HG03159 (cell line): ENCODE data around the gene MIA2.
"Not testable (repeated sequence)": the region's sequence is repeated elsewhere in the genome, so short reads cannot be mapped to it uniquely, and the experiment has no call there.

Source experiments
- ATAC-seq: cut with Tn5 transposase; IDR thresholded peaks from one replicate; pipeline ENCODE4 v1.9.1; 2021; ENCODE audit warnings: mild to moderate bottlenecking, moderate library complexity; ENCODE audit not compliant: unreplicated experiment

The MIA2 gene

GRCh38 chr14:39319381-39319780, 85.7 kb downstream of the MIA2 start:
- ATAC-seq = no peak

- no peak for ATAC-seq
These were observed 86.6 kb downstream of the MIA2 start for GRCh38 chr14:39320318-39320717.

DNA sequence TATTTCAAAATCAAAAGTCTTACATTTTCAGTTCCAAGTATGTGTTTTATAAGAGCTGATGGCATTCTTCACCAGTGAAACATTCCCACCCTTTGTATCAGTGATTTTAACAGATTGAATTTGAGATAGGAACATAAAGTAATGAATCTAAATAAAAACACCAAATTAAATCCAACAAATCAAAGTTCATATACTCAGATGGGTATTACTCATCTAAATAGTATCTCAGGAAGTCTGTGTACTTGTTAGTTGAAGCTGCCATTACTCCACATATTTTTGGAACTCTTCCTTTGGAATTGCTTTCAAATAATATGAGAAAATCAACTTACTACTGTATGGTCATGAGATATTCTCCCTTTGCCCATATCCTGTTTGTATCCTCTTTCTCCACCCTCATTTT, 89.1 kb downstream of the MIA2 start:
- no peak for ATAC-seq

DNA sequence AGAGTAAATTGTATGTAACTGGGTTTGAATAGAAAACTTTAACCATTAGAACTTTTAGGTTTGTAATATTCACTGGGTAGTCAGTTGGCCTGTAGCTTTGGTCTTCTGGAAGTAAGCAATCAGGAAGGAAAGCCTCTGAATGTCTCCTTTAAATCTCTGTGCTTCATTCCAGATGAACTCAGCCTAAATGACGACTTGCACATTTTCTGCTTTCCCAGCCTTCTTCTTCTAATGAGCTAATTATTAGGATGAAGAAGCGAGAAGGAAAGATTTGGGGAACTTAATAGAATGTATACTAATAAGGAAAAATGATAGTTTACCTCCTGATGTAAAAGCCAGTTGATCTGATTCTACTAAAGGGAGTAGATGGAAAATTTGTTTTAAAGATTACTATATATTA, 90.4 kb downstream of the MIA2 start:
- no peak for ATAC-seq

- ATAC-seq = no peak
These were observed 105.3 kb downstream of the MIA2 start for GRCh38 chr14:39339003-39339402.

DNA sequence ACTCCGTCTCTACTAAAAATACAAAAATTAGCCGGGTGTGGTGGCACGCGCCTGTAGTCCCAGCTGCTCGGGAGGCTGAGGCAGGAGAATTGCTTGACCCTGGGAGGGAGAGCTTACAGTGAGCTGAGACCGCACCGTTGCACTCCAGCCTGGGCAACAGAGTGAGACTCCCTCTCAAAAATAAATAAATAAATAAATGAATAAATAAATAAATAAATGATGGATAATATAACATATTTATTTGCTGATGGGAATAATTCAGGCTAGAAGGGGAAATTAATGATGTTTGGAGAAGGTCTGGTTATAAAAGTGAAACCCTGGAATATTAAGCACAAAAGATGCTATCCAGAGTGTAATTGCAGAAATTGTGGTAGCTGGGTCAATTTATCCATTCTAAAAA, 107.4 kb downstream of the MIA2 start:
- not testable (repeated sequence) for ATAC-seq

GRCh38 chr14:39342768-39343167, 109.1 kb downstream of the MIA2 start:
- ATAC-seq = no peak

DNA sequence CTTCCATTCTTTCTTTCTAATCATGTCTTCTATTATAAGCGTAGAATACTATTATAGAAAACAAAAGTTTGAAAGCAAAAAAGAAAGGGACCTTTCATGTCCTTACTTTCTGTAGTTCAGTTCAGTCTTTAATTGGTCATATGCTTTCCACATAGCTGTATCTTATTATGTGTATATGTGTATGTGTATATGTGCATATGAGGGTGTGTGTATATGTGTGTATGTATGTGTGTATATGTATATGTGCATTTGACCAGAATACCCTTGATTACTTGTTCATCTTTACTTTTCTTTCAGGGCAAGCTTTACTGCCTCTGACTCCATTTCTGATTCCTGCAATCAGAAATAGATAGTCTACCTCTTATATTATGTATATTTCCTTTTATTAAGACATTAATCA, 109.9 kb downstream of the MIA2 start:
- no peak for ATAC-seq

GRCh38 chr14:39350866-39351265, 117.2 kb downstream of the MIA2 start:
- ATAC-seq = no peak

- ATAC-seq = no peak
These were observed 118.0 kb downstream of the MIA2 start for GRCh38 chr14:39351708-39352107.

DNA sequence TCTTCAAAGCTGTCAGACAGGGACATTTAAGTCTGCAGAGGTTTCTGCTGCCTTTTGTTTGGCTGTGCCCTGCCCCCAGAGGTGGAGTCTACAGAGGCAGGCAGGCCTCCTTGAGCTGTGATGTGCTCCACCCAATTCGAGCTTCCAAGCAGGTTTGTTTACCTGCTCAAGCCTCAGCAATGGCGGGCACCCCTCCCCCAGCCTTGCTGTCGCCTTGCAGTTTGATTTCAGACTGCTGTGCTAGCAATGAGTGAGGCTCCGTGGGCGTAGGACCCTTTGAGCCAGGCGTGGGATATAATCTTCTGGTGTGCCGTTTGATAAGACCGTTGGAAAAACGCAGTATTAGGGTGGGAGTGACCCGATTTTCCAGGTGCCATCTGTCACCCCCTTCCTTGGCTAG, 125.4 kb downstream of the MIA2 start:
- not testable (repeated sequence) for ATAC-seq

DNA sequence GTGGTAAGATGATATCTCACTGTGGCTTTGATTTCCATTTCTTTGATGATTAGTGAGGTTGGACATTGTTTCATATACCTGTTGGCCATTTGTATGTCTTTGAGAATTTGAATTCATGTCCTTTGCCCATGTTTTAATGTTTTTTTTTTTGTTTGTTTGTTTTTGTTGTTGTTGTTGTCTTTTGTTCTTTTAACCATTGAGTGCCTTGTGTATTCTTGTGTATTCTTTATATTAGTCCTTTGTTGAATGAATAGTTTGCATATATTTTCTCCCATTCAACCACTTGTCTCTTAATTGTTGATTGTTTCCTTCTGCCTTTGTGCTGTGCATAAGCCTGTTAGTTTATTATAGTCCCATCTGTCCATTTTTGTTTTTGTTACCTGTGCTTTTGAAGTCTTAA, 126.6 kb downstream of the MIA2 start:
- no peak for ATAC-seq

GRCh38 chr14:39361556-39361955, 127.8 kb downstream of the MIA2 start:
- ATAC-seq = not testable (repeated sequence)

DNA sequence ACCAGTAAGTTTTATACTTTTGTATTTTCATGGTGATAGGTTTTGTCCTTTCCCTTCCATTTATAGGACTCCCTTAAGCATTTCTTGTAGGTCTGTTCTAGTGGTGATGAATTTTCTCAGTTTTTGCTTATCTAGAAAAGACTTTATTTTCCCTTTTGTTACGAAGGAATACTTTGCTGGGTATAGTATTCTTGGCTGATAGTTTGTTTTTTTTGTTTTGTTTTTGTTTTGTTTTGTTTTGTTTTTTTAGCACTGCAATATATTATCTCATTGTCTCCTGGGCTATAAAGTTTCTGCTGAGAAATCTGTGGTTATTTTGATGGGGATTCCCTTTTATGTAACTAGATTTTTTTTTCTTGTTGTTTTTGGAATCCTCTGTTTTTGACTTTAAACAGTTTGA, 130.8 kb downstream of the MIA2 start:
- ATAC-seq = no peak

DNA sequence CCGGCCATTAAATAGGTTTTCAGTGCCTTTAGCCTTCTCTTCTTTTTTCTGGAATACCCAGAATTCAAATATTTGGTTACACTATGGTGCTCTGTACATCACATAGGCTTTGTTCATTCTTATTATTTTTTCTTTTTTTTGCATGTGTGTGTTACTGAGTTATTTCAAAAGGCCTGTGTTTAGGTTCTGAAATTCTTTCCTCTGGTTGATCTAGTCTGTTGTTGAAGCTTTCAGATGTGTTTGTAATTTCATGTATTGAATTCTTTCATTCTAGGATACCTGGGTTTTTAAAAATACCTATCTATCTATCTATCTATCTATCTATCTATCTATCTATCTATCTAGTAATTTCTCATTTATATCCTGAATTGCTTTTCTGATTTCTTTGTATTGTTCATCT, 131.6 kb downstream of the MIA2 start:
- no peak for ATAC-seq

- no peak for ATAC-seq
These were observed 133.0 kb downstream of the MIA2 start for GRCh38 chr14:39366460-39367386.

GRCh38 chr14:39367387-39367751, 133.7 kb downstream of the MIA2 start:
- ATAC-seq = no peak

DNA sequence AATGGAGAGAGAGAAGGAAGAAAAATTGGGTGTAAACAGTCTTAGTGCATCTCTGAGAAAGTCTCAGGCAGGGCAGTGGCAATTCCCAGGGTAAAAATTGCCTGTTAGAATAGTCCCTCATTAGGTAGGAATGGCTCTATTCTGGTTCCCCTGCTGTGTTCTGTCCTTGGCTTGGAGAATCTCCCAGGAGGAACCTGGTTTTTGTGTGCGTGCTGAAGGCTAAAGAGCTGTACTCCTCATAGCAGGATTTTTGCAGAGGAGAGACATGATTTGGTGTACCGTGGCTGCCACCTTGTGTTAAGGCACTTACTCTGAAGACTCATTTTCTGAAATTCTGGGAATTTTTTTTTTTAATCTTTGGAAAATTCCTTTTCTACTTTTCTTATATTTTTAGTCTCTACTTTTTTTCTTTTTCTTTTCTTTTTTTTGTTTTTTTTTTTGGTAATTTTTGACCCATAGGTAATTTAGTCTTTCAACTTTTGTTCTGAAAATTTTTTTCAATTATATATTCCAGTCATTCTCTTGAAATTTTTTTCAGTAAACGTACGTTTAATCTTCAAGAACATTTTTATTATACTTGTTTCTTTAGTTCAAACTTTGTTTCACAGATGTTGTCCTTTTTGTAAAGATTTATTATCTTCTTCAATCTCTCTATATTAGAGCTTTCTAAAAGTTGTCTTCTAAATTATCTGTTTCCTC, 134.7 kb downstream of the MIA2 start:
- no peak for ATAC-seq

GRCh38 chr14:39369029-39369428, 135.3 kb downstream of the MIA2 start:
- ATAC-seq = no peak

- ATAC-seq = no peak
These were observed 136.7 kb downstream of the MIA2 start for GRCh38 chr14:39370415-39370814.

DNA sequence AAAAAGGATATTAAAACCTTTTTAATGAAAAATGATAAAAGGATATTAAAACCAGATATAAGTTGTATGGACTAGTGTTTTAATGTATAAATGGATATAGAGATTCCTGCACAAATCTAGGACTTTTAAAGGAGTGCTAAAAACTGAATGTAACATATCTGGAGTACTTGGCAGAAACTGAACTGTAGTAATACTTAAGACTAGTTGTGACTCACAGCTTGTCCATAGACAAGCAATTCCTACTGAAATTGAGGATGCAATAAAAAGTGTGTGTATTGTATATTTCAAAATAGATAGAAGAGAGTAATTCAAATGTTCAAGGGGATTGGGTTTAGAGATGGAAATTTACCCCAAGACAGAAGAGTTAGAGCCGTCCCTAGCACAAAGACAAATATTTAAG, 138.9 kb downstream of the MIA2 start:
- ATAC-seq = no peak

- no peak for ATAC-seq
These were observed 141.1 kb downstream of the MIA2 start for GRCh38 chr14:39374851-39375250.
